HepG2 (cell line): ENCODE measurements around the gene TCF7L2. TPM values are rescaled to one million over a fixed set of nuclear protein-coding genes. Genes with fewer than 3 reads are reported as not detected.

Experiments used
- AGO2 ChIP-seq: fragments of 200-400 bp; formaldehyde crosslinking; optimal IDR thresholded peaks from 2 replicates; pipeline ENCODE3; 2017; ENCODE audit warnings: mild to moderate bottlenecking, low read depth, low read length, moderate library complexity
- ARHGAP35 ChIP-seq: sonication (generic); formaldehyde crosslinking; IDR thresholded peaks from 2 replicates; pipeline ENCODE4 v1.9.0; 2022; ENCODE audit warnings: mild to moderate bottlenecking, inconsistent platforms, moderate library complexity, missing genetic modification reagents, borderline replicate concordance
- ARNT2 ChIP-seq: sonication (generic); formaldehyde crosslinking; IDR thresholded peaks from 2 replicates; pipeline ENCODE4 v1.8.0; 2022; ENCODE audit warnings: mild to moderate bottlenecking, low read depth, missing genetic modification reagents, moderate library complexity
- DZIP1 ChIP-seq: sonication (generic); formaldehyde crosslinking; IDR thresholded peaks from 2 replicates; pipeline ENCODE4 v1.5.0; 2020; ENCODE audit warnings: mild to moderate bottlenecking, missing genetic modification reagents
- HNRNPK ChIP-seq: fragments of 200-400 bp; formaldehyde crosslinking; IDR thresholded peaks from 2 replicates; pipeline ENCODE4 v1.6.1; 2018; ENCODE audit warnings: low read length, low read depth, moderate library complexity, mild to moderate bottlenecking; ENCODE audit not compliant: poor library complexity, severe bottlenecking
- MXI1 ChIP-seq: IDR thresholded peaks from 3 replicates; pipeline ENCODE4 v1.6.1; 2012; ENCODE audit warnings: low read depth, low read length, inconsistent platforms, borderline replicate concordance
- NCOA2 ChIP-seq: sonication (generic); formaldehyde crosslinking; IDR thresholded peaks from 2 replicates; pipeline ENCODE4 v1.8.0; 2022; ENCODE audit warnings: inconsistent platforms
- REPIN1 ChIP-seq: sonication (generic); formaldehyde crosslinking; IDR thresholded peaks from 2 replicates; pipeline ENCODE4 v1.8.0; 2022; ENCODE audit warnings: missing genetic modification reagents, low read depth, mild to moderate bottlenecking, borderline replicate concordance
- SCMH1 ChIP-seq: sonication (generic); formaldehyde crosslinking; IDR thresholded peaks from 2 replicates; pipeline ENCODE4 v1.9.0; 2021; ENCODE audit warnings: missing genetic modification reagents, mild to moderate bottlenecking, borderline replicate concordance
- ZBTB39 ChIP-seq: sonication (generic); formaldehyde crosslinking; IDR thresholded peaks from 2 replicates; pipeline ENCODE4 v1.5.0; 2020; ENCODE audit warnings: missing genetic modification reagents
- ZNF138 ChIP-seq: sonication (generic); formaldehyde crosslinking; IDR thresholded peaks from 2 replicates; pipeline ENCODE4 v1.5.0; 2020; ENCODE audit warnings: mild to moderate bottlenecking, low read depth, missing genetic modification reagents
- ZNF280D ChIP-seq: sonication (generic); formaldehyde crosslinking; IDR thresholded peaks from 2 replicates; pipeline ENCODE4 v1.5.1; 2020; ENCODE audit warnings: mild to moderate bottlenecking, missing genetic modification reagents
- ZNF431 ChIP-seq: sonication (generic); formaldehyde crosslinking; IDR thresholded peaks from 2 replicates; pipeline ENCODE4 v1.9.0; 2022; ENCODE audit warnings: missing genetic modification reagents, low read depth, mild to moderate bottlenecking, borderline replicate concordance
- ZNF460 ChIP-seq: sonication (generic); formaldehyde crosslinking; IDR thresholded peaks from 2 replicates; pipeline ENCODE4 v1.5.1; 2020; ENCODE audit warnings: missing genetic modification reagents, mild to moderate bottlenecking, borderline replicate concordance
- polyA plus RNA-seq, 8 experiments: library from polyadenylated mRNA; depleted of rRNA in 3 of 8; stranded (reverse) in 7 of 8; unstranded in 1 of 8; fragments of >200 nt; fragmentation: Illumina TruSeq in 4 of 8; extraction: Trizol in 4 of 8; gene quantifications; 2 replicates each; pipeline versions ENCODE4 v1.2.1 to v1.2.3, GENCODE V29; 2011 to 2016; ENCODE audit warnings: low read depth in 4 of 8, missing spikeins in 1 of 8, mixed read lengths in 1 of 8; ENCODE audit not compliant: insufficient read depth in 1 of 8
- total RNA-seq, 5 experiments: library from RNA; depleted of rRNA; stranded (reverse); fragments of >200 nt; fragmentation: Illumina TruSeq; extraction: Trizol; gene quantifications; 2 replicates each; pipeline ENCODE4 v1.2.3, GENCODE V29; 2016; ENCODE audit warnings: low read depth in 1 of 5

TCF7L2 gene
- total and polyA plus RNA-seq, 2 of the 13 experiments (the other 11 are each of a cell fraction or from before 2014, with no cell fraction given), result 3.9 to 13.7 TPM

GRCh38 chr10:113007343-113007771, 57.3 kb downstream of the TCF7L2 start (continued):
- TF ChIP-seq DZIP1 (CRISPR knock-in tag) (no peak), ZBTB39 (CRISPR knock-in tag) (no peak), NCOA2 (CRISPR knock-in tag) (peak; percentile 88), ZNF280D (CRISPR knock-in tag) (no peak), ZNF460 (CRISPR knock-in tag) (no peak; the same call in 1 of the 2 replicates), ARHGAP35 (CRISPR knock-in tag) (no peak), MXI1 (peak; percentile 24; the same call in 1 of the 3 replicates), ZNF138 (CRISPR knock-in tag) (no peak), ZNF431 (CRISPR knock-in tag) (0 out of 2 replicates have a peak, but pooled peaks have one; percentile 44), SCMH1 (CRISPR knock-in tag) (no peak), REPIN1 (CRISPR knock-in tag) (no peak), AGO2 (no peak), ARNT2 (CRISPR knock-in tag) (no peak), HNRNPK (no peak)
